GM12878 (cell line): ENCODE results near the gene RGL4. TPM values are rescaled to one million over a fixed set of nuclear protein-coding genes. Genes with fewer than 3 reads are reported as not detected.

Experiments
- ATAC-seq: fragments of 200-7000 bp; cut with Tn5 transposase; 3 replicates; pipeline ENCODE4 v1.9.1; 2020; ENCODE audit warnings: mild to moderate bottlenecking, moderate library complexity
- BruUV-seq: library from RNA; stranded (reverse); fragments of 400-500 nt; replicated peaks from 2 replicates; lab custom pipeline; 2021; lab: Mats Ljungman, UMichigan
- CTCF ChIA-PET: fragments of 300-600 bp; sonication (Branson Sonifier 250); formaldehyde crosslinking; extraction: SDS; loops from one replicate; lab custom pipeline; 2021; ENCODE audit warnings: inconsistent platforms; lab: Yijun Ruan, JAX
- POLR2A ChIA-PET: fragments of 350-600 bp; formaldehyde crosslinking; extraction: SDS; loops from one replicate; lab custom pipeline; 2021; ENCODE audit warnings: inconsistent platforms; lab: Charles Lee
- RAD21 ChIA-PET: fragments of 300-600 bp; sonication (Branson Sonifier 250); formaldehyde crosslinking; loops from one replicate; lab custom pipeline; 2023; ENCODE audit warnings: antibody characterized with exemption; ENCODE audit not compliant: unreplicated experiment; lab: Charles Lee
- SMC1A ChIA-PET: fragments of 300-600 bp; sonication (Branson Sonifier 250); formaldehyde crosslinking; loops from one replicate; lab custom pipeline; 2023; ENCODE audit not compliant: unreplicated experiment, uncharacterized antibody; lab: Charles Lee
- DNase-seq: peaks from one replicate; pipeline ENCODE4 v3.0.0-alpha.2; 2011; ENCODE audit warnings: low read depth, low spot score
- FAIRE-seq: peaks from 3 replicates; lab custom pipeline; 2011; peaks lifted over from hg19 to GRCh38; lab: Jason Lieb, UNC
- H2AFZ ChIP-seq: 2 replicates; pipeline ENCODE4 v1.6.0; 2011; ENCODE audit warnings: low read depth, low read length, control low read depth; ENCODE audit not compliant: control insufficient read depth
- H3K27ac ChIP-seq: 2 replicates; pipeline ENCODE4 v1.5.1; 2011; ENCODE audit warnings: control low read depth; ENCODE audit not compliant: control insufficient read depth, insufficient read depth
- H3K27me3 ChIP-seq, 2 experiments: replicated peaks in 1 of 2; 2 replicates each; pipeline versions ENCODE4 v1.6.0 to v1.6.1; 2011; ENCODE audit warnings: low read length in 1 of 2; ENCODE audit not compliant: control insufficient read depth in 2 of 2, insufficient read depth in 2 of 2
- H3K36me3 ChIP-seq, 2 experiments: 2 replicates each; pipeline ENCODE4 v1.5.1; 2011; ENCODE audit warnings: low read length in 1 of 2; ENCODE audit not compliant: control insufficient read depth in 2 of 2, insufficient read depth in 2 of 2
- H3K4me1 ChIP-seq: 2 replicates; pipeline ENCODE4 v1.6.1; 2011; ENCODE audit warnings: mild to moderate bottlenecking, low read length, moderate library complexity, mixed read lengths; ENCODE audit not compliant: control insufficient read depth, insufficient read depth
- H3K4me2 ChIP-seq: 2 replicates; pipeline ENCODE4 v1.6.0; 2011; ENCODE audit warnings: control low read depth; ENCODE audit not compliant: control insufficient read depth, insufficient read depth
- H3K4me3 ChIP-seq: fragments of 200-600 bp; sonication (generic); 2 replicates; pipeline ENCODE4 v1.5.1; 2016
- H3K79me2 ChIP-seq: 2 replicates; pipeline ENCODE4 v1.6.0; 2011; ENCODE audit warnings: low read length; ENCODE audit not compliant: control insufficient read depth, insufficient read depth
- H3K9ac ChIP-seq: 2 replicates; pipeline ENCODE4 v1.8.0; 2011; ENCODE audit warnings: low read length, control low read depth, mixed read lengths; ENCODE audit not compliant: control insufficient read depth, insufficient read depth
- H3K9me3 ChIP-seq: replicated peaks from 3 replicates; pipeline ENCODE4 v1.5.1; 2011; ENCODE audit warnings: mild to moderate bottlenecking, low read length; ENCODE audit not compliant: control insufficient read depth, insufficient read depth
- H4K20me1 ChIP-seq: 2 replicates; pipeline ENCODE4 v1.6.0; 2011; ENCODE audit not compliant: control insufficient read depth, insufficient read depth
- RAD21 ChIP-seq: IDR thresholded peaks from 2 replicates; pipeline ENCODE4 v1.6.1; 2011; ENCODE audit warnings: mild to moderate bottlenecking, low read depth, low read length, moderate library complexity; ENCODE audit not compliant: insufficient read depth
- SMARCA5 ChIP-seq: fragments of 450-650 bp; IDR thresholded peaks from 2 replicates; pipeline ENCODE4 v1.6.1; 2017; ENCODE audit warnings: mild to moderate bottlenecking
- SPI1 ChIP-seq: IDR thresholded peaks from 2 replicates; pipeline ENCODE4 v1.6.1; 2011; ENCODE audit warnings: low read depth, mild to moderate bottlenecking, low read length, moderate library complexity, borderline replicate concordance; ENCODE audit not compliant: insufficient read depth
- SRF ChIP-seq, 2 experiments: IDR thresholded peaks; 2 replicates each; pipeline ENCODE4 v1.6.1; 2011; ENCODE audit warnings: low read depth in 2 of 2, low read length in 2 of 2, mild to moderate bottlenecking in 1 of 2, moderate library complexity in 1 of 2
- SUPT20H ChIP-seq: IDR thresholded peaks from 2 replicates; pipeline ENCODE4 v1.6.1; 2011; ENCODE audit warnings: low read depth, mild to moderate bottlenecking, low read length, moderate library complexity, borderline replicate concordance; ENCODE audit not compliant: control insufficient read depth
- WGBS: methylation state at CpG from one replicate; pipeline ENCODE4 v1.1.6; 2016; ENCODE audit warnings: low lambda C conversion rate; ENCODE audit not compliant: insufficient replicate concordance, insufficient coverage; ENCODE audit errors: missing lambda C conversion rate; 5-methylcytosine and 5-hydroxymethylcytosine counted together
- in situ Hi-C: fragments of 300-500 bp; cut with MboI; formaldehyde crosslinking; loops from 9 replicates; pipeline ENCODE4 v1.14.3; 2018; ENCODE audit warnings: mixed read lengths
- intact Hi-C: fragments of 100-400 bp; cut with micrococcal nuclease; formaldehyde crosslinking; loops from one replicate; pipeline ENCODE4 v1.14.2; 2022; ENCODE audit not compliant: unreplicated experiment
- polyA plus RNA-seq, 11 experiments: library from polyadenylated mRNA; depleted of rRNA in 4 of 11; unstranded in 6 of 11; stranded (reverse) in 5 of 11; fragments of >200 nt; fragmentation: Nextera tagmentation in 4 of 11; fragmentation: Illumina TruSeq in 1 of 11; extraction: Ambion mirVana in 4 of 11; extraction: Trizol in 1 of 11; gene quantifications; 1 replicate in 1 of 11; 2 replicates in 10 of 11; pipeline versions ENCODE4 v1.2.1 to v1.2.3, GENCODE V29; 2011 to 2016; ENCODE audit warnings: inconsistent platforms in 2 of 11, missing spikeins in 2 of 11, low read depth in 1 of 11
- total RNA-seq, 4 experiments: library from RNA; depleted of rRNA in 3 of 4; stranded (reverse); fragments of >200 nt in 3 of 4; fragmentation: Illumina TruSeq in 1 of 4; extraction: Trizol in 1 of 4; gene quantifications; 2 replicates each; pipeline versions ENCODE4 v1.2.1 to v1.2.3, GENCODE V29; 2013 to 2021
- TF ChIP-seq, protein P1 (sequence below): IDR thresholded peaks from 2 replicates; pipeline ENCODE4 v1.6.1; 2012; ENCODE audit warnings: low read depth, low read length, improper control_type of control experiment
- TF ChIP-seq, protein P2 (sequence below): fragments of 450-650 bp; IDR thresholded peaks from 2 replicates; pipeline ENCODE4 v1.6.1; 2018; ENCODE audit warnings: mild to moderate bottlenecking, low read depth, moderate library complexity; ENCODE audit not compliant: partially characterized antibody
- TF ChIP-seq, protein P3 (sequence below): fragments of 450-650 bp; IDR thresholded peaks from 2 replicates; pipeline ENCODE4 v1.6.1; 2016; ENCODE audit warnings: mild to moderate bottlenecking, moderate library complexity, borderline replicate concordance

Gene RGL4
- total and polyA plus RNA-seq, 10 of the 15 experiments (the other 5 are each of a cell fraction or from before 2014, with no cell fraction given) = 1.4 to 9.0 (median 2.0) TPM; not detected in 1

- FAIRE-seq (no peak), DNase-seq (no peak), ATAC-seq (no peak)
- Histone ChIP-seq H3K36me3 (peaks cover 1 to 8% of the 10 kb centered on the region in 2 experiments; a peak in 3 of 4 replicates), H2AFZ (no peak overlapping the region), H4K20me1 (no peaks in the 10 kb centered on the region), H3K9me3 (no peaks in the 10 kb centered on the region), H3K27ac (no peak overlapping the region), H3K4me1 (no peaks in the 10 kb centered on the region), H3K27me3 (no peaks in the 10 kb centered on the region), H3K9ac (no peak overlapping the region), H3K4me3 (no peak overlapping the region), H3K79me2 (no peaks in the 10 kb centered on the region), H3K4me2 (no peak overlapping the region)
- 84% methylated on average over 8 of the region's 8 CpGs for WGBS
- SMC1A ChIA-PET = no interaction called here
- in situ Hi-C loops = no loop called here
- RAD21 ChIA-PET = no interaction called here
- CTCF ChIA-PET = no interaction called here
- POLR2A ChIA-PET = no interaction called here
- no TSS peak for BruUV-seq
- intact Hi-C loops = no loop called here
- TF ChIP-seq SMARCA5 = no peak
- TF ChIP-seq RAD21 = no peak
- no peak for TF ChIP-seq SPI1
- no peak for TF ChIP-seq SRF (IDR thresholded peaks at IDR 0.05; ENCODE audit: low read depth in 2 of 2, low read length in 2 of 2)
- no peak for TF ChIP-seq SUPT20H
- TF ChIP-seq, protein P1, sequence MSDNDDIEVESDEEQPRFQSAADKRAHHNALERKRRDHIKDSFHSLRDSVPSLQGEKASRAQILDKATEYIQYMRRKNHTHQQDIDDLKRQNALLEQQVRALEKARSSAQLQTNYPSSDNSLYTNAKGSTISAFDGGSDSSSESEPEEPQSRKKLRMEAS = no peak
- TF ChIP-seq, protein P2, sequence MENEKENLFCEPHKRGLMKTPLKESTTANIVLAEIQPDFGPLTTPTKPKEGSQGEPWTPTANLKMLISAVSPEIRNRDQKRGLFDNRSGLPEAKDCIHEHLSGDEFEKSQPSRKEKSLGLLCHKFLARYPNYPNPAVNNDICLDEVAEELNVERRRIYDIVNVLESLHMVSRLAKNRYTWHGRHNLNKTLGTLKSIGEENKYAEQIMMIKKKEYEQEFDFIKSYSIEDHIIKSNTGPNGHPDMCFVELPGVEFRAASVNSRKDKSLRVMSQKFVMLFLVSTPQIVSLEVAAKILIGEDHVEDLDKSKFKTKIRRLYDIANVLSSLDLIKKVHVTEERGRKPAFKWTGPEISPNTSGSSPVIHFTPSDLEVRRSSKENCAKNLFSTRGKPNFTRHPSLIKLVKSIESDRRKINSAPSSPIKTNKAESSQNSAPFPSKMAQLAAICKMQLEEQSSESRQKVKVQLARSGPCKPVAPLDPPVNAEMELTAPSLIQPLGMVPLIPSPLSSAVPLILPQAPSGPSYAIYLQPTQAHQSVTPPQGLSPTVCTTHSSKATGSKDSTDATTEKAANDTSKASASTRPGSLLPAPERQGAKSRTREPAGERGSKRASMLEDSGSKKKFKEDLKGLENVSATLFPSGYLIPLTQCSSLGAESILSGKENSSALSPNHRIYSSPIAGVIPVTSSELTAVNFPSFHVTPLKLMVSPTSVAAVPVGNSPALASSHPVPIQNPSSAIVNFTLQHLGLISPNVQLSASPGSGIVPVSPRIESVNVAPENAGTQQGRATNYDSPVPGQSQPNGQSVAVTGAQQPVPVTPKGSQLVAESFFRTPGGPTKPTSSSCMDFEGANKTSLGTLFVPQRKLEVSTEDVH = no peak
- TF ChIP-seq, protein P3, sequence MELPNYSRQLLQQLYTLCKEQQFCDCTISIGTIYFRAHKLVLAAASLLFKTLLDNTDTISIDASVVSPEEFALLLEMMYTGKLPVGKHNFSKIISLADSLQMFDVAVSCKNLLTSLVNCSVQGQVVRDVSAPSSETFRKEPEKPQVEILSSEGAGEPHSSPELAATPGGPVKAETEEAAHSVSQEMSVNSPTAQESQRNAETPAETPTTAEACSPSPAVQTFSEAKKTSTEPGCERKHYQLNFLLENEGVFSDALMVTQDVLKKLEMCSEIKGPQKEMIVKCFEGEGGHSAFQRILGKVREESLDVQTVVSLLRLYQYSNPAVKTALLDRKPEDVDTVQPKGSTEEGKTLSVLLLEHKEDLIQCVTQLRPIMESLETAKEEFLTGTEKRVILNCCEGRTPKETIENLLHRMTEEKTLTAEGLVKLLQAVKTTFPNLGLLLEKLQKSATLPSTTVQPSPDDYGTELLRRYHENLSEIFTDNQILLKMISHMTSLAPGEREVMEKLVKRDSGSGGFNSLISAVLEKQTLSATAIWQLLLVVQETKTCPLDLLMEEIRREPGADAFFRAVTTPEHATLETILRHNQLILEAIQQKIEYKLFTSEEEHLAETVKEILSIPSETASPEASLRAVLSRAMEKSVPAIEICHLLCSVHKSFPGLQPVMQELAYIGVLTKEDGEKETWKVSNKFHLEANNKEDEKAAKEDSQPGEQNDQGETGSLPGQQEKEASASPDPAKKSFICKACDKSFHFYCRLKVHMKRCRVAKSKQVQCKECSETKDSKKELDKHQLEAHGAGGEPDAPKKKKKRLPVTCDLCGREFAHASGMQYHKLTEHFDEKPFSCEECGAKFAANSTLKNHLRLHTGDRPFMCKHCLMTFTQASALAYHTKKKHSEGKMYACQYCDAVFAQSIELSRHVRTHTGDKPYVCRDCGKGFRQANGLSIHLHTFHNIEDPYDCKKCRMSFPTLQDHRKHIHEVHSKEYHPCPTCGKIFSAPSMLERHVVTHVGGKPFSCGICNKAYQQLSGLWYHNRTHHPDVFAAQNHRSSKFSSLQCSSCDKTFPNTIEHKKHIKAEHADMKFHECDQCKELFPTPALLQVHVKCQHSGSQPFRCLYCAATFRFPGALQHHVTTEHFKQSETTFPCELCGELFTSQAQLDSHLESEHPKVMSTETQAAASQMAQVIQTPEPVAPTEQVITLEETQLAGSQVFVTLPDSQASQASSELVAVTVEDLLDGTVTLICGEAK = no peak
- TF ChIP-seq, all 136 proteins: peak for 0
Measured at GRCh38 chr22:23683545-23683944, 7.3 kb upstream of the RGL4 start.
